Neural crest cell (in vitro differentiated cells): ENCODE data around the gene PAH. TPM values are rescaled to one million over a fixed set of nuclear protein-coding genes. Genes with fewer than 3 reads are reported as not detected.

Experiments used
- DNase-seq: peaks from one replicate; pipeline ENCODE4 v3.0.0; 2021; ENCODE audit warnings: low read depth, mixed read lengths, low spot score
- H3K27ac Mint-ChIP-seq: one replicate; pipeline ENCODE4 v1.8.0; 2021; ENCODE audit warnings: mild to moderate bottlenecking, mixed read lengths; ENCODE audit not compliant: unreplicated experiment
- H3K27me3 Mint-ChIP-seq: 2 replicates; pipeline ENCODE4 v1.8.0; 2021; ENCODE audit warnings: low read depth, mild to moderate bottlenecking, mixed read lengths
- H3K36me3 Mint-ChIP-seq: 2 replicates; pipeline ENCODE4 v1.8.0; 2021; ENCODE audit warnings: low read depth, mild to moderate bottlenecking, mixed read lengths
- H3K4me1 Mint-ChIP-seq: 2 replicates; pipeline ENCODE4 v1.8.0; 2021; ENCODE audit warnings: mixed read lengths
- H3K4me3 Mint-ChIP-seq: one replicate; pipeline ENCODE4 v1.8.0; 2021; ENCODE audit warnings: mild to moderate bottlenecking, mixed read lengths
- H3K9me3 Mint-ChIP-seq: 2 replicates; pipeline ENCODE4 v1.8.0; 2021; ENCODE audit warnings: mixed read lengths
- total RNA-seq: library from RNA; stranded (reverse); gene quantifications from 2 replicates; pipeline ENCODE4 v1.2.1, GENCODE V29; 2021
- TF ChIP-seq, protein P1 (sequence below): fragments of 200-600 bp; sonication (generic); conservative IDR thresholded peaks from 2 replicates; pipeline ENCODE4 v1.5.0; 2021; ENCODE audit warnings: antibody characterized with exemption, mild to moderate bottlenecking

The PAH gene
- total RNA-seq, 1 donor from 2014 or later: not detected

DNA sequence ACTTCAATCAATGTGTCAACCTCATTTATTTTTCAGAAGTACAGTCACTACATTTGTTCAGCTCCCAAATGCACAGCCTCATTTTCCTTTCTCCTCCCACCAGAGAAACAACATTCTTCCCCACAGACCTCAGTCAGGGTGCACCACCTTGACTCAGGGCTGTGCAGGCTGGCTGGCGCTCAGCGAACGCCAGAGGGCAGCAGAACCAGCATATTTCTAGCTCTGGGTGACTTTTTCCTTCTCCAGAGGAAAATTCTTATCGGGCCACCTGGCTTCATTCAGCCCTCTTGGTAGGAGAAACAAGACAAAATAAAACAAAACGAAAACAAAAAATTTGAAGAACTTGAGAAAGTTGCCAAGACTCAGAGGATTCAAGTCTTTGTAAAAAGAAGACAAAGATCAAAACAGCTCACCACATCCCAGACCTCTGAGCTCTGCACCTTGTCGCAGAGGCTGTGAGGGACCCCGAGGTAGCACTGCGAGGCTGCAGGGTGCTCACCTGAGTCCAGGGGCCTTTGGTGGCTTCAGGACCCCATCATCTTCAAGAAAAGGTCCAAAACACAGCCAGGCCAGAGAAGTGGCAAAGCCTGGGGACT lies 33.7 kb downstream of the PAH start:
- no peak overlapping the region for H3K4me3 Mint-ChIP-seq
- TF ChIP-seq, protein P1, sequence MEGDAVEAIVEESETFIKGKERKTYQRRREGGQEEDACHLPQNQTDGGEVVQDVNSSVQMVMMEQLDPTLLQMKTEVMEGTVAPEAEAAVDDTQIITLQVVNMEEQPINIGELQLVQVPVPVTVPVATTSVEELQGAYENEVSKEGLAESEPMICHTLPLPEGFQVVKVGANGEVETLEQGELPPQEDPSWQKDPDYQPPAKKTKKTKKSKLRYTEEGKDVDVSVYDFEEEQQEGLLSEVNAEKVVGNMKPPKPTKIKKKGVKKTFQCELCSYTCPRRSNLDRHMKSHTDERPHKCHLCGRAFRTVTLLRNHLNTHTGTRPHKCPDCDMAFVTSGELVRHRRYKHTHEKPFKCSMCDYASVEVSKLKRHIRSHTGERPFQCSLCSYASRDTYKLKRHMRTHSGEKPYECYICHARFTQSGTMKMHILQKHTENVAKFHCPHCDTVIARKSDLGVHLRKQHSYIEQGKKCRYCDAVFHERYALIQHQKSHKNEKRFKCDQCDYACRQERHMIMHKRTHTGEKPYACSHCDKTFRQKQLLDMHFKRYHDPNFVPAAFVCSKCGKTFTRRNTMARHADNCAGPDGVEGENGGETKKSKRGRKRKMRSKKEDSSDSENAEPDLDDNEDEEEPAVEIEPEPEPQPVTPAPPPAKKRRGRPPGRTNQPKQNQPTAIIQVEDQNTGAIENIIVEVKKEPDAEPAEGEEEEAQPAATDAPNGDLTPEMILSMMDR: peak; percentile 94
- peaks cover 5% of the 10 kb centered on the region for H3K4me1 Mint-ChIP-seq
- H3K27ac Mint-ChIP-seq: no peak overlapping the region
- DNase-seq: peak; percentile 71
- peaks cover 48% of the 10 kb centered on the region for H3K27me3 Mint-ChIP-seq
- peaks cover 3% of the 10 kb centered on the region for H3K9me3 Mint-ChIP-seq
- H3K36me3 Mint-ChIP-seq: no peaks in the 10 kb centered on the region

DNA sequence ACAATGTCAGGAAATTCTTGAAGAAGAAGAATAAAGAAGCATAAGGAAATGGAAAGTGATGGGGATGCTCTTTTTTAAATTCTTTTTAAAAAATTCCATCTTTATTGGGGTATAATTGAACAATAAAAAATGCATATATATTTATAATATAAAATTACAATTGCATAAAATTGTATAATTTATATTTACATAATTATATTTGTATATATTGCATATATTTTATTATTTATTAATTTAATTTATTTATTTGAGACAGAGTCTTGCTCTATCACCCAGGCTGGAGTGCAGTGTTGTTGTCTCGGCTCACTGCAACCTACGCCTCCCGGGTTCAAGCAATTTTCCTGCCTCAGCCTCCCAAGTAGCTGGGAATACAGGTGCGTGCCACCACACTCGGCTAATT lies 36.3 kb downstream of the PAH start:
- no peak for DNase-seq
- Mint-ChIP-seq H3K4me3 (no peak overlapping the region), H3K27ac (no peak overlapping the region), H3K9me3 (no peaks in the 10 kb centered on the region), H3K27me3 (peaks cover 38% of the 10 kb centered on the region), H3K4me1 (peaks cover 5% of the 10 kb centered on the region), H3K36me3 (no peaks in the 10 kb centered on the region)
- TF ChIP-seq, protein P1: no peak

DNA sequence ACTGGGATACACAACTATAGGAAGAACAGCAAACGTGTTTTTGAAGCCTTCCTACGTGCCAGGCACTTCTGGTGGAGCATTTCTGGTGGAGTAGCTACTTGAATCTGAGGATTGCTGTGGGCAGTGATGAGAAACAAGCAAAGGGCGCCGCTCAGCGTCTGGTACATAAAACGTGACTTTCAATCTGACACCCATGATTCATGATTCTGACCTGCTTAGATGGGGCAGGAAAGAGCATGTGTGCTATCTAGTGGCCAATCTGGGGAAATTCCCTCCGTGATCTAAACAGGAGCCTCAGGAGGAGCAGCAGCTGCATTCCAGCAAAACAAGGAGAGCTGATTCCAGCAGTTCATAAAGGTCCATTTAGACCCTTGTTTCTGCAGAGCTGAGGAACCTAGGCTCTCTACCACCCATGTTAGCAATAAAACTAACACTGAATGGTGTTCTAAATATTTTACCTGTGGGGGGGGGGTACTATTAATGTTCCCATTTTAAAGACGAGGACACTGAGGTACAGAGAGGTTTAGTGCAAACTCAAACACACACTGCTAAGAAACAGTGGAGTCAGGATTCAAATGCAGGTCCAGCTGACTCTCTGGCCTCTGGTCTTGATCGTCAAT lies 37.8 kb downstream of the PAH start:
- Mint-ChIP-seq H3K4me3 (no peak overlapping the region), H3K9me3 (no peaks in the 10 kb centered on the region), H3K4me1 (peaks cover 18% of the 10 kb centered on the region), H3K27me3 (peaks cover 34% of the 10 kb centered on the region), H3K27ac (no peak overlapping the region), H3K36me3 (no peaks in the 10 kb centered on the region)
- peak; percentile 29 for DNase-seq
- TF ChIP-seq, protein P1: peak; percentile 61

DNA sequence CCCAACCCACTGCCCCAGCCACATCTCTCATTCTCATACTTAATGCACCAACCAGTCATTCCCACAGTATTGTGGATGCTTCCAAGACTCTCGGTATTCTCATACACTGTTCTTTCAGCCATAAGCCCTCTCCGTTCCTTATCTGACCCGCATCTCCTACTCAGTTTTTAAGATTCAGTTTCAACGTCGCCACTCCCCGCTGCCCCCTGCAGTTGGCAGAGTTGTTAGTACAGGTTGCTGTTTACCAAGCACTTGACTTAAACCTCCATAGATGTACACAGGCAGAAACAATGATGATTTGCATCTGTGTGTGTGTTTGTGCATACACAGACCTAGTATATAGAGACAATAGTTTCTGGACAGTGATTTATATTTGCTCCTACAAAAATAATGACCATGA lies 40.2 kb downstream of the PAH start:
- peaks cover 23% of the 10 kb centered on the region for H3K4me1 Mint-ChIP-seq
- no peaks in the 10 kb centered on the region for H3K9me3 Mint-ChIP-seq
- TF ChIP-seq, protein P1: peak; percentile 41
- H3K27ac Mint-ChIP-seq: no peak overlapping the region
- H3K4me3 Mint-ChIP-seq: no peak overlapping the region
- H3K27me3 Mint-ChIP-seq: peaks cover 18% of the 10 kb centered on the region
- no peaks in the 10 kb centered on the region for H3K36me3 Mint-ChIP-seq
- DNase-seq: no peak

DNA sequence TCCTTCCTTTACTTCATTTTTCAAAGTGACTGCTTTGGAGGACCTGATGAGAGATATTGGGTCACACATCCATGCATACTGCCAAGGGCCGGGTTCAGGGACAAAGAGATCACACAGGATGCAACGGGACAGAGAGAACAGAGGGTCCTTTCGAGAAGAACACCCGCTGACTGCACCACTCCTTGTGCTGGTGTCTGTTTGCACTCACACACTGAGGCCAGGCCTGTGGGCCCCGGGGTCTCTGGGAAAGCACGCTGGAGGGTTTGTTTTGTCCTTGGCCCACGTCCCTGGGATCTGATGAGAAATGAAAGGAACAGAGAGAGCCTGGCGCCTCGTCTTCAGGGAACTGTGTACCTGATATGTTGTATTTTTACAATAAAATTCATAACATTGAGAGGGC lies 42.2 kb downstream of the PAH start:
- TF ChIP-seq, protein P1: no peak
- Mint-ChIP-seq H3K9me3 (no peaks in the 10 kb centered on the region), H3K27me3 (peaks cover 6% of the 10 kb centered on the region), H3K27ac (peak overlapping the region; percentile 46), H3K4me3 (no peak overlapping the region), H3K36me3 (no peaks in the 10 kb centered on the region), H3K4me1 (peaks cover 23% of the 10 kb centered on the region)
- no peak for DNase-seq
